ENCODE data around the gene LRMDA. TPM values are rescaled to one million over a fixed set of nuclear protein-coding genes. Genes with fewer than 3 reads are reported as not detected.

LRMDA gene
- polyA plus RNA-seq, 1 donor (not counting 4 experiments of a cell fraction or from before 2014, with no cell fraction given) = not detected

DNA sequence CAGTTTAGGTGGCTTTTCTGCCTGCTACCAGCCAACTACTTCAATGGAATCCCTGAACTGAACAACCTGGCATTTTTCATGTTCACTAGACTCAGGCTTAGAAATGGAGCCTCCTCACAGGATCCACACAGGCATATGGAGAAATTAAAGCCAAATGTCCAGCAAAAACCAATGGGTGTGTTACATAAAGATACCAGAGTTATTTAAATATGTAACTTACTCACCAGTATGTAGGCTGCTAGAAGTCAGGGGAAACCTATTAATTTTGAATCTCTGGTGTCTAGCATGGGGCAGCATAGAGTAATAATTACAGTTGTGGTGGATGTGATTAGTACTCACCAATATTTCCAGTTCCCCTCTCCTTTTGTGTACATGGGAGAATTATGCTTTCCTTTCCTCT is 383.6 kb downstream of the LRMDA start:
- Histone ChIP-seq H3K9ac (ENCODE audit: control insufficient read depth, extremely low read depth, insufficient read depth, low read length) (no peak overlapping the region), H3K4me3 (ENCODE audit: control insufficient read depth in 2 of 3, extremely low read depth in 1 of 3, insufficient read depth in 2 of 3, low read depth in 1 of 3, low read length in 3 of 3) (no peak overlapping the region), H3K27me3 (ENCODE audit: control insufficient read depth, extremely low read depth, insufficient read depth, low read length) (no peaks in the 10 kb centered on the region), H3K79me2 (ENCODE audit: control insufficient read depth, insufficient read depth, low read length) (no peaks in the 10 kb centered on the region), H3K9me3 (ENCODE audit: control insufficient read depth, low read depth, low read length) (no peaks in the 10 kb centered on the region), H3K9me1 (ENCODE audit: control insufficient read depth, extremely low read depth, insufficient read depth, low read length) (no peaks in the 10 kb centered on the region), H4K20me1 (ENCODE audit: control insufficient read depth, extremely low read depth, insufficient read depth, low read length) (no peaks in the 10 kb centered on the region), H3K36me3 (ENCODE audit: control insufficient read depth in 2 of 2, extremely low read depth in 1 of 2, insufficient read depth in 2 of 2, low read length in 2 of 2) (no peaks in the 10 kb centered on the region), H3K4me2 (ENCODE audit: control insufficient read depth, extremely low read depth, insufficient read depth, low read depth, low read length) (no peak overlapping the region), H3K27ac (ENCODE audit: control insufficient read depth, insufficient read depth, low read length) (no peak overlapping the region), H3K4me1 (ENCODE audit: control insufficient read depth, extremely low read depth, insufficient read depth, low read length) (no peaks in the 10 kb centered on the region), H2AFZ (ENCODE audit: control insufficient read depth, low read length) (no peak overlapping the region)
- dilution Hi-C loops (cut with MboI; ENCODE audit: extremely low pct_ligation_motif_present, low sequenced_read_pairs) = no loop called here
- FAIRE-seq (no peak), DNase-seq (ENCODE audit: low read depth, low spot score) (no peak)
- no peak for TF ChIP-seq EZH2 (IDR thresholded peaks at IDR 0.05; ENCODE audit: low read length)
- TF ChIP-seq, protein P1, sequence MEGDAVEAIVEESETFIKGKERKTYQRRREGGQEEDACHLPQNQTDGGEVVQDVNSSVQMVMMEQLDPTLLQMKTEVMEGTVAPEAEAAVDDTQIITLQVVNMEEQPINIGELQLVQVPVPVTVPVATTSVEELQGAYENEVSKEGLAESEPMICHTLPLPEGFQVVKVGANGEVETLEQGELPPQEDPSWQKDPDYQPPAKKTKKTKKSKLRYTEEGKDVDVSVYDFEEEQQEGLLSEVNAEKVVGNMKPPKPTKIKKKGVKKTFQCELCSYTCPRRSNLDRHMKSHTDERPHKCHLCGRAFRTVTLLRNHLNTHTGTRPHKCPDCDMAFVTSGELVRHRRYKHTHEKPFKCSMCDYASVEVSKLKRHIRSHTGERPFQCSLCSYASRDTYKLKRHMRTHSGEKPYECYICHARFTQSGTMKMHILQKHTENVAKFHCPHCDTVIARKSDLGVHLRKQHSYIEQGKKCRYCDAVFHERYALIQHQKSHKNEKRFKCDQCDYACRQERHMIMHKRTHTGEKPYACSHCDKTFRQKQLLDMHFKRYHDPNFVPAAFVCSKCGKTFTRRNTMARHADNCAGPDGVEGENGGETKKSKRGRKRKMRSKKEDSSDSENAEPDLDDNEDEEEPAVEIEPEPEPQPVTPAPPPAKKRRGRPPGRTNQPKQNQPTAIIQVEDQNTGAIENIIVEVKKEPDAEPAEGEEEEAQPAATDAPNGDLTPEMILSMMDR (optimal IDR thresholded peaks at IDR 0.05 in 1 of 3, IDR thresholded peaks at IDR 0.05 in 1 of 3, conservative IDR thresholded peaks at IDR 0.05 in 1 of 3; ENCODE audit: extremely low read depth in 1 of 3, insufficient read depth in 2 of 3, low read length in 3 of 3) = no peak

DNA sequence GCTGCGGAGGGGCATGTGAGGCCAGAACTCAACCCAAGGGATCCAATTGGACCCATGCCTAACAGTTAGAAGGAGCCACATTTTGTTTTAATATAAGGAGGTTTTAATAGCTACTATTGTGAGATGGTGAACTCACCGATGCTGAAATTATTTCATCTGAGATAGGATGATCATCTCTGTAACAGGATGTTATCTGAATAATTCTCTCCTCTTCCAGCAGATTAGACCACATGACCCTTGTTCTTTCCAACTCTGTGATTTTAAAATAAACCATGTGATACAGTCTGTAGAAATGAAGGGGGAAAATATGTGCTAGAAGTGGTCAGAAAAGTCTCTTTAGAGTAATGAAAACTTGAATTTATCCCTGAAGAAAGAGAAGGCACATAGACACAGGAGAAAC is 385.8 kb downstream of the LRMDA start:
- Histone ChIP-seq H3K4me3 (ENCODE audit: control insufficient read depth in 2 of 3, extremely low read depth in 1 of 3, insufficient read depth in 2 of 3, low read depth in 1 of 3, low read length in 3 of 3) (no peak overlapping the region), H3K9me1 (ENCODE audit: control insufficient read depth, extremely low read depth, insufficient read depth, low read length) (no peaks in the 10 kb centered on the region), H3K9ac (ENCODE audit: control insufficient read depth, extremely low read depth, insufficient read depth, low read length) (no peak overlapping the region), H3K79me2 (ENCODE audit: control insufficient read depth, insufficient read depth, low read length) (no peaks in the 10 kb centered on the region), H3K36me3 (ENCODE audit: control insufficient read depth in 2 of 2, extremely low read depth in 1 of 2, insufficient read depth in 2 of 2, low read length in 2 of 2) (no peaks in the 10 kb centered on the region), H3K9me3 (ENCODE audit: control insufficient read depth, low read depth, low read length) (no peaks in the 10 kb centered on the region), H3K27me3 (ENCODE audit: control insufficient read depth, extremely low read depth, insufficient read depth, low read length) (no peaks in the 10 kb centered on the region), H3K4me2 (ENCODE audit: control insufficient read depth, extremely low read depth, insufficient read depth, low read depth, low read length) (no peak overlapping the region), H3K4me1 (ENCODE audit: control insufficient read depth, extremely low read depth, insufficient read depth, low read length) (no peaks in the 10 kb centered on the region), H2AFZ (ENCODE audit: control insufficient read depth, low read length) (no peak overlapping the region), H4K20me1 (ENCODE audit: control insufficient read depth, extremely low read depth, insufficient read depth, low read length) (no peaks in the 10 kb centered on the region), H3K27ac (ENCODE audit: control insufficient read depth, insufficient read depth, low read length) (no peak overlapping the region)
- dilution Hi-C loops (cut with MboI; ENCODE audit: extremely low pct_ligation_motif_present, low sequenced_read_pairs) = no loop called here
- no peak for FAIRE-seq
- no peak for DNase-seq (ENCODE audit: low read depth, low spot score)
- TF ChIP-seq, protein P1 (optimal IDR thresholded peaks at IDR 0.05 in 1 of 3, IDR thresholded peaks at IDR 0.05 in 1 of 3, conservative IDR thresholded peaks at IDR 0.05 in 1 of 3; ENCODE audit: extremely low read depth in 1 of 3, insufficient read depth in 2 of 3, low read length in 3 of 3) = no peak
- no peak for TF ChIP-seq EZH2 (IDR thresholded peaks at IDR 0.05; ENCODE audit: low read length)

Data from keratinocyte (primary cell).